H1 (cell line): ENCODE results near the gene PLAC1. TPM values are rescaled to one million over a fixed set of nuclear protein-coding genes. Genes with fewer than 3 reads are reported as not detected.

Experiments used
- BACH1 ChIP-seq: IDR thresholded peaks from 2 replicates; pipeline ENCODE4 v1.6.1; 2012; ENCODE audit warnings: low read length, improper control_type of control experiment
- CEBPB ChIP-seq: IDR thresholded peaks from 2 replicates; pipeline ENCODE4 v1.6.1; 2012; ENCODE audit warnings: low read depth, low read length
- EGR1 ChIP-seq: IDR thresholded peaks from 2 replicates; pipeline ENCODE4 v1.6.1; 2011; ENCODE audit warnings: low read depth, low read length, borderline replicate concordance
- FOSL1 ChIP-seq: IDR thresholded peaks from 2 replicates; pipeline ENCODE4 v1.6.1; 2011; ENCODE audit warnings: mild to moderate bottlenecking, low read depth, low read length, moderate library complexity; ENCODE audit not compliant: insufficient read depth
- KDM5A ChIP-seq: fragments of 200-600 bp; IDR thresholded peaks from 2 replicates; pipeline ENCODE4 v1.7.1; 2012; ENCODE audit warnings: mild to moderate bottlenecking, low read length, inconsistent platforms, mixed read lengths
- SAP30 ChIP-seq: fragments of 300-600 bp; sonication (generic); IDR thresholded peaks from 2 replicates; pipeline ENCODE4 v1.7.1; 2012; ENCODE audit warnings: low read length, moderate library complexity, mild to moderate bottlenecking, inconsistent platforms; ENCODE audit not compliant: insufficient read depth, insufficient replicate concordance
- TAF7 ChIP-seq: optimal IDR thresholded peaks from 2 replicates; pipeline ENCODE3; 2011; ENCODE audit warnings: low read depth, mild to moderate bottlenecking, inconsistent platforms, low read length, moderate library complexity, borderline replicate concordance
- YY1 ChIP-seq: IDR thresholded peaks from 2 replicates; pipeline ENCODE4 v1.6.1; 2011; ENCODE audit warnings: low read depth, mild to moderate bottlenecking, low read length
- ZNF274 ChIP-seq: IDR thresholded peaks from 2 replicates; pipeline ENCODE4 v1.7.0; 2012; ENCODE audit warnings: low read length, borderline replicate concordance; ENCODE audit errors: extremely low read depth
- polyA plus RNA-seq, 7 experiments: library from polyadenylated mRNA; depleted of rRNA in 3 of 7; stranded (reverse) in 5 of 7; unstranded in 2 of 7; fragments of >200 nt in 5 of 7; fragments of 200-250 nt in 2 of 7; gene quantifications; 1 replicate in 5 of 7; 2 replicates in 1 of 7; 4 replicates in 1 of 7; pipeline versions ENCODE4 v1.2.1 to v1.2.3, GENCODE V29; 2011 to 2013; ENCODE audit warnings: missing spikeins in 2 of 7, mixed read lengths in 2 of 7
- total RNA-seq: library from RNA; stranded (reverse); fragmentation: NEBNext Ultra II Directional; extraction: Animal tissue kit (Norgen Biotek cat#: 25700); gene quantifications from 2 replicates; pipeline ENCODE4 v1.2.1, GENCODE V29; 2021

PLAC1 gene
- total and polyA plus RNA-seq, 2 of the 8 experiments (the other 6 are each of a cell fraction or from before 2014, with no cell fraction given): 1.8 TPM; not detected in 1

- TF ChIP-seq BACH1 (no peak), SAP30 (no peak), TAF7 (no peak), CEBPB (no peak), EGR1 (no peak), ZNF274 (no peak), FOSL1 (no peak), KDM5A (no peak), YY1 (no peak)
Observed at GRCh38 chrX:134669378-134670098, 11.3 kb upstream of the PLAC1 start (continued).
